ENCODE results near the gene SLC38A6. TPM values are rescaled to one million over a fixed set of nuclear protein-coding genes. Genes with fewer than 3 reads are reported as not detected.

The SLC38A6 gene
- total and polyA plus RNA-seq, 2 of the 13 experiments (the other 11 are each of a cell fraction or from before 2014, with no cell fraction given): 6.9 to 22.1 TPM

GRCh38 chr14:60951776-60952435, 29.1 kb upstream of the SLC38A6 start:
- DNase-seq (ENCODE audit: low spot score) (peak; percentile 29), ATAC-seq (peak; percentile 54), FAIRE-seq (no peak)
- Histone ChIP-seq H3K9ac (ENCODE audit: insufficient read depth, low read depth, low read length) (no peak overlapping the region), H3K36me3 (replicated peaks in 1 of 2; ENCODE audit: control insufficient read depth in 1 of 2, insufficient read depth in 2 of 2, low read length in 2 of 2) (no peaks in the 10 kb centered on the region), H3K4me3 (replicated peaks in 1 of 3; ENCODE audit: insufficient read depth in 1 of 3, low read depth in 2 of 3, low read length in 3 of 3) (no peak overlapping the region), H2AFZ (ENCODE audit: low read length) (no peak overlapping the region), H3K27me3 (ENCODE audit: control insufficient read depth in 1 of 2, insufficient read depth in 2 of 2, low read length in 2 of 2) (no peaks in the 10 kb centered on the region), H3K27ac (ENCODE audit: extremely low read length, insufficient read depth, low read length) (no peak overlapping the region), H3K4me1 (ENCODE audit: insufficient read depth, low read length) (peaks cover 10% of the 10 kb centered on the region), H3K9me3 (ENCODE audit: low read length) (peaks cover 7% of the 10 kb centered on the region; the same call in 1 of the 2 replicates), H4K20me1 (ENCODE audit: insufficient read depth, low read length) (no peaks in the 10 kb centered on the region), H3K4me2 (ENCODE audit: low read depth, low read length) (no peak overlapping the region), H3K79me2 (ENCODE audit: insufficient read depth, low read length) (no peaks in the 10 kb centered on the region)
- in situ Hi-C loops (cut with HindIII; ENCODE audit: extremely low pct_ligation_motif_present, low pct_unique_long_range_greater_than_20kb): no loop called here
- ChIA-PET POLR2A (no interaction called here), CTCF (ENCODE audit: low intra/inter-chr PET ratio, low total read pairs) (no interaction called here)
- 61% methylated on average over 3 of the region's 3 CpGs for WGBS (ENCODE audit: low lambda C conversion rate)
- BruUV-seq (replicated peaks): no TSS peak
- intact Hi-C loops (cut with micrococcal nuclease; ENCODE audit: unreplicated experiment): no loop called here
- TF ChIP-seq, protein P1, sequence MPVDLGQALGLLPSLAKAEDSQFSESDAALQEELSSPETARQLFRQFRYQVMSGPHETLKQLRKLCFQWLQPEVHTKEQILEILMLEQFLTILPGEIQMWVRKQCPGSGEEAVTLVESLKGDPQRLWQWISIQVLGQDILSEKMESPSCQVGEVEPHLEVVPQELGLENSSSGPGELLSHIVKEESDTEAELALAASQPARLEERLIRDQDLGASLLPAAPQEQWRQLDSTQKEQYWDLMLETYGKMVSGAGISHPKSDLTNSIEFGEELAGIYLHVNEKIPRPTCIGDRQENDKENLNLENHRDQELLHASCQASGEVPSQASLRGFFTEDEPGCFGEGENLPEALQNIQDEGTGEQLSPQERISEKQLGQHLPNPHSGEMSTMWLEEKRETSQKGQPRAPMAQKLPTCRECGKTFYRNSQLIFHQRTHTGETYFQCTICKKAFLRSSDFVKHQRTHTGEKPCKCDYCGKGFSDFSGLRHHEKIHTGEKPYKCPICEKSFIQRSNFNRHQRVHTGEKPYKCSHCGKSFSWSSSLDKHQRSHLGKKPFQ (CRISPR knock-in tag; IDR thresholded peaks at IDR 0.05; ENCODE audit: insufficient replicate concordance): no peak
- no peak for TF ChIP-seq ZKSCAN8 (CRISPR knock-in tag; IDR thresholded peaks at IDR 0.05; ENCODE audit: borderline replicate concordance)
- TF ChIP-seq ZMYM4 (CRISPR knock-in tag; IDR thresholded peaks at IDR 0.05): peak; percentile 27; the same call in 1 of the 2 replicates
- no peak for TF ChIP-seq SP1 (IDR thresholded peaks at IDR 0.05)
- no peak for TF ChIP-seq SP1 (CRISPR knock-in tag; IDR thresholded peaks at IDR 0.05)
- no peak for TF ChIP-seq GLI4 (CRISPR knock-in tag; IDR thresholded peaks at IDR 0.05; ENCODE audit: borderline replicate concordance)
- TF ChIP-seq HNF4A (CRISPR knock-in tag; IDR thresholded peaks at IDR 0.05): peak; percentile 53; the same call in 1 of the 2 replicates
- TF ChIP-seq ZNF800 (CRISPR knock-in tag; IDR thresholded peaks at IDR 0.05): no peak

Measured in HepG2 (cell line).